IMR-90 (cell line): ENCODE data around the gene KCNAB1. TPM values are rescaled to one million over a fixed set of nuclear protein-coding genes. Genes with fewer than 3 reads are reported as not detected.

ENCODE experiments used
- ATAC-seq: fragments of 200-7000 bp; cut with Tn5 transposase; 2 replicates; pipeline ENCODE4 v1.9.1; 2020; ENCODE audit warnings: low read depth, mild to moderate bottlenecking, moderate library complexity
- BruUV-seq: library from RNA; stranded (reverse); fragments of 400-500 nt; replicated peaks from 2 replicates; lab custom pipeline; 2021; lab: Mats Ljungman, UMichigan
- CTCF ChIA-PET: fragments of 300-600 bp; formaldehyde crosslinking; extraction: SDS; loops from one replicate; lab custom pipeline; 2021; ENCODE audit warnings: antibody characterized with exemption; lab: Yijun Ruan, JAX
- POLR2A ChIA-PET: fragments of 300-600 bp; sonication (Branson Sonifier 250); formaldehyde crosslinking; loops from one replicate; lab custom pipeline; 2022; ENCODE audit warnings: antibody characterized with exemption; ENCODE audit not compliant: unreplicated experiment; lab: Charles Lee
- DNase-seq: peaks from one replicate; pipeline ENCODE4 v3.0.0; 2013
- H2AFZ ChIP-seq: replicated peaks from 2 replicates; pipeline ENCODE3; 2013; ENCODE audit warnings: low read length, mild to moderate bottlenecking; ENCODE audit not compliant: poor library complexity
- H2AK5ac ChIP-seq: 2 replicates; pipeline ENCODE4 v1.6.1; 2013; ENCODE audit warnings: low read depth, low read length, inconsistent platforms
- H2AK9ac ChIP-seq: replicated peaks from 2 replicates; pipeline ENCODE3; 2013; ENCODE audit warnings: mild to moderate bottlenecking, low read depth, low read length, moderate library complexity; ENCODE audit not compliant: poor library complexity
- H2BK120ac ChIP-seq: 2 replicates; pipeline ENCODE4 v1.6.1; 2013; ENCODE audit warnings: low read depth, low read length, inconsistent platforms
- H2BK15ac ChIP-seq: 3 replicates; pipeline ENCODE4 v1.6.1; 2013; ENCODE audit warnings: low read depth, low read length, inconsistent platforms
- H2BK20ac ChIP-seq: 2 replicates; pipeline ENCODE4 v1.6.1; 2013; ENCODE audit warnings: low read depth, mild to moderate bottlenecking, inconsistent platforms, low read length, moderate library complexity
- H2BK5ac ChIP-seq: 2 replicates; pipeline ENCODE4 v1.6.1; 2013; ENCODE audit warnings: mild to moderate bottlenecking, low read depth, low read length, inconsistent platforms; ENCODE audit not compliant: poor library complexity, severe bottlenecking
- H3K14ac ChIP-seq: replicated peaks from 2 replicates; pipeline ENCODE4 v1.6.1; 2013; ENCODE audit warnings: low read depth, low read length, inconsistent platforms
- H3K18ac ChIP-seq: 2 replicates; pipeline ENCODE4 v1.6.1; 2013; ENCODE audit warnings: low read depth, low read length, control low read depth
- H3K23ac ChIP-seq: 2 replicates; pipeline ENCODE4 v1.6.1; 2013; ENCODE audit warnings: low read depth, low read length, inconsistent platforms
- H3K27ac ChIP-seq: 2 replicates; pipeline ENCODE4 v1.5.1; 2013; ENCODE audit warnings: mild to moderate bottlenecking, control low read depth, low read length; ENCODE audit not compliant: insufficient read depth
- H3K27me3 ChIP-seq: 2 replicates; pipeline ENCODE4 v1.6.1; 2013; ENCODE audit warnings: low read length; ENCODE audit not compliant: control insufficient read depth, insufficient read depth
- H3K36me3 ChIP-seq: 2 replicates; pipeline ENCODE4 v1.6.1; 2013; ENCODE audit warnings: low read length, mixed read lengths; ENCODE audit not compliant: control insufficient read depth, insufficient read depth
- H3K4ac ChIP-seq: 2 replicates; pipeline ENCODE4 v1.6.1; 2013; ENCODE audit warnings: low read depth, low read length, inconsistent platforms
- H3K4me1 ChIP-seq: 2 replicates; pipeline ENCODE4 v1.6.1; 2013; ENCODE audit warnings: low read length, mixed read lengths; ENCODE audit not compliant: control insufficient read depth, insufficient read depth
- H3K4me2 ChIP-seq: 2 replicates; pipeline ENCODE4 v1.6.1; 2013; ENCODE audit warnings: low read depth, mild to moderate bottlenecking, control low read depth, low read length, moderate library complexity
- H3K4me3 ChIP-seq: 2 replicates; pipeline ENCODE4 v1.5.1; 2013; ENCODE audit warnings: low read depth, mild to moderate bottlenecking, control low read depth, low read length, moderate library complexity; ENCODE audit not compliant: insufficient read depth
- H3K56ac ChIP-seq: 2 replicates; pipeline ENCODE4 v1.6.1; 2013; ENCODE audit warnings: low read length, inconsistent platforms; ENCODE audit not compliant: insufficient read depth; ENCODE audit errors: extremely low read depth
- H3K79me1 ChIP-seq, 2 experiments: 2 replicates each; pipeline ENCODE4 v1.6.1; 2013; ENCODE audit warnings: low read length in 2 of 2, inconsistent platforms in 1 of 2, low read depth in 1 of 2
- H3K9ac ChIP-seq: 2 replicates; pipeline ENCODE4 v1.6.1; 2013; ENCODE audit warnings: low read depth, low read length, control low read depth
- H3K9me1 ChIP-seq: 2 replicates; pipeline ENCODE4 v1.6.1; 2013; ENCODE audit warnings: low read length, inconsistent platforms; ENCODE audit not compliant: insufficient read depth
- H3K9me3 ChIP-seq: 2 replicates; pipeline ENCODE4 v1.6.1; 2013; ENCODE audit warnings: low read length; ENCODE audit not compliant: control insufficient read depth, insufficient read depth
- H4K20me1 ChIP-seq: 2 replicates; pipeline ENCODE4 v1.6.1; 2013; ENCODE audit warnings: low read length, inconsistent platforms; ENCODE audit not compliant: insufficient read depth
- H4K5ac ChIP-seq: 2 replicates; pipeline ENCODE4 v1.6.1; 2013; ENCODE audit warnings: mild to moderate bottlenecking, low read depth, low read length, control low read depth
- H4K8ac ChIP-seq, 2 experiments: 2 replicates each; pipeline ENCODE4 v1.6.1; 2013; ENCODE audit warnings: low read depth in 2 of 2, low read length in 2 of 2, control low read depth in 1 of 2, inconsistent platforms in 1 of 2
- H4K91ac ChIP-seq: 2 replicates; pipeline ENCODE4 v1.6.1; 2013; ENCODE audit warnings: low read depth, low read length, inconsistent platforms; ENCODE audit not compliant: insufficient read depth
- CHD1 ChIP-seq: IDR thresholded peaks from 2 replicates; pipeline ENCODE4 v1.6.1; 2012; ENCODE audit warnings: low read depth, low read length, improper control_type of control experiment
- RAD21 ChIP-seq: IDR thresholded peaks from 2 replicates; pipeline ENCODE4 v1.6.1; 2012; ENCODE audit warnings: low read length, improper control_type of control experiment
- WGBS, 2 experiments: methylation state at CpG; one replicate each; pipeline versions ENCODE4 v1.1.5 to v1.1.7; 2013; ENCODE audit warnings: missing lambda C conversion rate in 2 of 2; ENCODE audit not compliant: insufficient read length in 1 of 2; ENCODE audit errors: extremely low coverage in 2 of 2; 5-methylcytosine and 5-hydroxymethylcytosine counted together
- dilution Hi-C: fragments of 300-500 bp; cut with HindIII; formaldehyde crosslinking; loops from one replicate; pipeline ENCODE4 v1.14.3; 2018; ENCODE audit warnings: low sequenced_read_pairs; ENCODE audit not compliant: unreplicated experiment
- in situ Hi-C: fragments of 300-500 bp; cut with MboI; formaldehyde crosslinking; loops from 3 replicates; pipeline ENCODE4 v1.14.3; 2019; ENCODE audit warnings: low sequenced_read_pairs, inconsistent platforms, mixed read lengths
- intact Hi-C: fragments of 100-400 bp; cut with micrococcal nuclease; formaldehyde crosslinking; loops from 2 replicates; pipeline ENCODE4 v1.10.0; 2022
- polyA plus RNA-seq, 3 experiments: library from polyadenylated mRNA; depleted of rRNA; stranded (reverse); fragments of >200 nt; gene quantifications; 2 replicates each; pipeline ENCODE4 v1.2.3, GENCODE V29; 2012; ENCODE audit warnings: low replicate concordance in 1 of 3
- total RNA-seq: library from RNA; depleted of rRNA; stranded (reverse); fragments of >200 nt; gene quantifications from 2 replicates; pipeline ENCODE4 v1.2.3, GENCODE V29; 2012

KCNAB1 gene
- total and polyA plus RNA-seq, 2 of the 4 experiments (the other 2 are of a cell fraction): under 0.01 to 0.07 TPM

DNA sequence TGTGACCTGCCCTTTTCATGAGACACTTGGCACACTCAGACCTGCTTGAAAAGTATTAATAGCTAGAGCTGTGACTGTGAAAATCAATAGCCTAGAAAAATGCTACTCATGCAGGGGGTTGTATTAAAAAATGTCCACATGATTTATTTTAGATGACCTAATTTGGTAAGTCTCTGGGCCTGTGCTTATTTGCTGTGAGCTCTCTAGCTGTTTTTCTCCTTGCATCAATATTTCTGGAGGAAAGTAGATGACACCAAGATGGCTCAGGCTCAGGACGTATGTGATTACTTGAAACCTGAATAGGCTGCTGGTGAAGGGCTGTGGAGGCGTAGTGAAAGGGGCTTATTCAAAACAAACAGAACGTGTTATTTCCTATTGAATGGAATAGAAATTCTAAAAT, 29.5 kb downstream of the KCNAB1 start:
- Histone ChIP-seq H4K8ac (no peak overlapping the region), H2AK9ac (no peak overlapping the region), H3K23ac (no peak overlapping the region), H3K4ac (no peak overlapping the region), H3K56ac (no peak overlapping the region), H3K27ac (no peak overlapping the region), H3K79me1 (no peaks in the 10 kb centered on the region), H3K4me1 (peaks cover 3% of the 10 kb centered on the region), H4K91ac (no peak overlapping the region), H2BK120ac (no peak overlapping the region), H2BK5ac (no peak overlapping the region), H2BK15ac (no peak overlapping the region), H3K36me3 (no peaks in the 10 kb centered on the region), H2AFZ (no peak overlapping the region), H4K20me1 (no peaks in the 10 kb centered on the region), H2BK20ac (no peak overlapping the region), H2AK5ac (no peak overlapping the region), H3K4me3 (no peak overlapping the region), H3K9me1 (no peaks in the 10 kb centered on the region), H3K14ac (no peak overlapping the region), H3K9ac (no peak overlapping the region), H3K4me2 (no peak overlapping the region), H3K27me3 (peaks cover 7% of the 10 kb centered on the region), H3K18ac (no peak overlapping the region), H4K5ac (no peak overlapping the region), H3K9me3 (no peaks in the 10 kb centered on the region)
- POLR2A ChIA-PET: interaction anchor here (0.6 kb wide), 1 partner anchor 100 kb away, joined by 5 read pairs; no protein-coding TSS in a partner anchor
- intact Hi-C loops (loop anchor here (1.0 to 5.0 kb wide), 9 partner anchors 153 to 987 kb away; partner anchors contain the start of gene C3orf33), dilution Hi-C loops (loop anchor here (25.0 kb wide), 1 partner anchor 362 kb away; no protein-coding TSS in a partner anchor), in situ Hi-C loops (loop anchor here (5.0 to 25.0 kb wide), 4 partner anchors 235 to 985 kb away; partner anchors contain the start of gene TIPARP)
- DNase-seq: no peak
- 67% methylated on average over 3 of the region's 3 CpGs; no CpG with 5 or more reads in 1 of the 2 experiments for whole genome bisulfite sequencing, 2 experiments
- no peak for ATAC-seq
- BruUV-seq: no TSS peak
- TF ChIP-seq CHD1 (no peak), RAD21 (no peak)
- CTCF ChIA-PET: interaction anchor here (0.6 to 3.1 kb wide), 7 partner anchors 13 to 939 kb away, joined by 3 to 10 read pairs (median 4); no protein-coding TSS in a partner anchor
